ENCODE measurements around the gene GPSM1.

- TF ChIP-seq, protein P1, sequence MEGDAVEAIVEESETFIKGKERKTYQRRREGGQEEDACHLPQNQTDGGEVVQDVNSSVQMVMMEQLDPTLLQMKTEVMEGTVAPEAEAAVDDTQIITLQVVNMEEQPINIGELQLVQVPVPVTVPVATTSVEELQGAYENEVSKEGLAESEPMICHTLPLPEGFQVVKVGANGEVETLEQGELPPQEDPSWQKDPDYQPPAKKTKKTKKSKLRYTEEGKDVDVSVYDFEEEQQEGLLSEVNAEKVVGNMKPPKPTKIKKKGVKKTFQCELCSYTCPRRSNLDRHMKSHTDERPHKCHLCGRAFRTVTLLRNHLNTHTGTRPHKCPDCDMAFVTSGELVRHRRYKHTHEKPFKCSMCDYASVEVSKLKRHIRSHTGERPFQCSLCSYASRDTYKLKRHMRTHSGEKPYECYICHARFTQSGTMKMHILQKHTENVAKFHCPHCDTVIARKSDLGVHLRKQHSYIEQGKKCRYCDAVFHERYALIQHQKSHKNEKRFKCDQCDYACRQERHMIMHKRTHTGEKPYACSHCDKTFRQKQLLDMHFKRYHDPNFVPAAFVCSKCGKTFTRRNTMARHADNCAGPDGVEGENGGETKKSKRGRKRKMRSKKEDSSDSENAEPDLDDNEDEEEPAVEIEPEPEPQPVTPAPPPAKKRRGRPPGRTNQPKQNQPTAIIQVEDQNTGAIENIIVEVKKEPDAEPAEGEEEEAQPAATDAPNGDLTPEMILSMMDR (IDR thresholded peaks at IDR 0.05): no peak
- no peak for TF ChIP-seq EZH2 (IDR thresholded peaks at IDR 0.05; ENCODE audit: borderline replicate concordance, insufficient read depth, low read depth, low read length, poor library complexity, severe bottlenecking)
These were observed 3.7 kb downstream of the GPSM1 start for GRCh38 chr9:136331030-136331429.

All from B cell (primary cell).